Measurements from ENCODE around the gene LCE1F.

The LCE1F gene

GRCh38 chr1:152774875-152775274 lies at the start of gene LCE1F:
Gene LCE1F, plus strand, starts transcription at chr1:152775140. Its CDS starts 1,232 bp downstream, at chr1:152776372.
- no peak for DNase-seq (ENCODE audit: low read depth, low spot score)

- no peak for DNase-seq (ENCODE audit: low read depth, low spot score)
These were observed 49.7 kb upstream of the LCE1F start for GRCh38 chr1:152725261-152725660.

- no peak for DNase-seq (ENCODE audit: low read depth, low spot score)
These were observed 46.0 kb upstream of the LCE1F start for GRCh38 chr1:152728986-152729385.

GRCh38 chr1:152735648-152736047 lies 39.3 kb upstream of the LCE1F start:
- no peak for DNase-seq (ENCODE audit: low read depth, low spot score)

- no peak for DNase-seq (ENCODE audit: low read depth, low spot score)
These were observed 36.9 kb upstream of the LCE1F start for GRCh38 chr1:152737997-152738396.

- no peak for DNase-seq (ENCODE audit: low read depth, low spot score)
These were observed 35.1 kb upstream of the LCE1F start for GRCh38 chr1:152739841-152740240.

GRCh38 chr1:152741656-152742055 lies 33.3 kb upstream of the LCE1F start:
- DNase-seq (ENCODE audit: low read depth, low spot score) = no peak

- DNase-seq (ENCODE audit: low read depth, low spot score) = no peak
These were observed 31.4 kb upstream of the LCE1F start for GRCh38 chr1:152743371-152744145.

- no peak for DNase-seq (ENCODE audit: low read depth, low spot score)
These were observed 29.6 kb upstream of the LCE1F start for GRCh38 chr1:152745289-152745704.

GRCh38 chr1:152745765-152746444 lies 29.0 kb upstream of the LCE1F start:
- no peak for DNase-seq (ENCODE audit: low read depth, low spot score)

GRCh38 chr1:152747831-152748230 lies 27.1 kb upstream of the LCE1F start:
- DNase-seq (ENCODE audit: low read depth, low spot score) = no peak

GRCh38 chr1:152752225-152752624 lies 22.7 kb upstream of the LCE1F start:
- no peak for DNase-seq (ENCODE audit: low read depth, low spot score)

GRCh38 chr1:152753586-152753985 lies 21.4 kb upstream of the LCE1F start:
- no peak for DNase-seq (ENCODE audit: low read depth, low spot score)

GRCh38 chr1:152756872-152757271 lies 18.1 kb upstream of the LCE1F start:
- DNase-seq (ENCODE audit: low read depth, low spot score) = no peak

GRCh38 chr1:152757747-152758146 lies 17.2 kb upstream of the LCE1F start, which contains the start of gene KPRP:
Gene KPRP, plus strand, starts transcription at chr1:152758025. Its CDS starts 1,564 bp downstream, at chr1:152759589.
- no peak for DNase-seq (ENCODE audit: low read depth, low spot score)

GRCh38 chr1:152758636-152759035 lies 16.3 kb upstream of the LCE1F start:
- no peak for DNase-seq (ENCODE audit: low read depth, low spot score)

GRCh38 chr1:152759453-152760173 lies 15.3 kb upstream of the LCE1F start:
- no peak for DNase-seq (ENCODE audit: low read depth, low spot score)

- no peak for DNase-seq (ENCODE audit: low read depth, low spot score)
These were observed 14.3 kb upstream of the LCE1F start for GRCh38 chr1:152760551-152761190.

GRCh38 chr1:152761609-152762213 lies 13.2 kb upstream of the LCE1F start:
- no peak for DNase-seq (ENCODE audit: low read depth, low spot score)

- DNase-seq (ENCODE audit: low read depth, low spot score) = no peak
These were observed 6.0 kb upstream of the LCE1F start for GRCh38 chr1:152768847-152769533.

GRCh38 chr1:152770411-152770810 lies 4.5 kb upstream of the LCE1F start:
- no peak for DNase-seq (ENCODE audit: low read depth, low spot score)

Measured in activated naive CD8-positive, alpha-beta T cell treated with anti-CD3 and anti-CD28 coated beads, Interleukin-2, amount 50 U/mL, for 16 hours (primary cell).